Measurements from ENCODE around the gene VDAC1. TPM values are rescaled to one million over a fixed set of nuclear protein-coding genes. Genes with fewer than 3 reads are reported as not detected.

The VDAC1 gene, protein sequence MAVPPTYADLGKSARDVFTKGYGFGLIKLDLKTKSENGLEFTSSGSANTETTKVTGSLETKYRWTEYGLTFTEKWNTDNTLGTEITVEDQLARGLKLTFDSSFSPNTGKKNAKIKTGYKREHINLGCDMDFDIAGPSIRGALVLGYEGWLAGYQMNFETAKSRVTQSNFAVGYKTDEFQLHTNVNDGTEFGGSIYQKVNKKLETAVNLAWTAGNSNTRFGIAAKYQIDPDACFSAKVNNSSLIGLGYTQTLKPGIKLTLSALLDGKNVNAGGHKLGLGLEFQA
- total RNA-seq = 316 and 336 TPM in 2 replicates

DNA sequence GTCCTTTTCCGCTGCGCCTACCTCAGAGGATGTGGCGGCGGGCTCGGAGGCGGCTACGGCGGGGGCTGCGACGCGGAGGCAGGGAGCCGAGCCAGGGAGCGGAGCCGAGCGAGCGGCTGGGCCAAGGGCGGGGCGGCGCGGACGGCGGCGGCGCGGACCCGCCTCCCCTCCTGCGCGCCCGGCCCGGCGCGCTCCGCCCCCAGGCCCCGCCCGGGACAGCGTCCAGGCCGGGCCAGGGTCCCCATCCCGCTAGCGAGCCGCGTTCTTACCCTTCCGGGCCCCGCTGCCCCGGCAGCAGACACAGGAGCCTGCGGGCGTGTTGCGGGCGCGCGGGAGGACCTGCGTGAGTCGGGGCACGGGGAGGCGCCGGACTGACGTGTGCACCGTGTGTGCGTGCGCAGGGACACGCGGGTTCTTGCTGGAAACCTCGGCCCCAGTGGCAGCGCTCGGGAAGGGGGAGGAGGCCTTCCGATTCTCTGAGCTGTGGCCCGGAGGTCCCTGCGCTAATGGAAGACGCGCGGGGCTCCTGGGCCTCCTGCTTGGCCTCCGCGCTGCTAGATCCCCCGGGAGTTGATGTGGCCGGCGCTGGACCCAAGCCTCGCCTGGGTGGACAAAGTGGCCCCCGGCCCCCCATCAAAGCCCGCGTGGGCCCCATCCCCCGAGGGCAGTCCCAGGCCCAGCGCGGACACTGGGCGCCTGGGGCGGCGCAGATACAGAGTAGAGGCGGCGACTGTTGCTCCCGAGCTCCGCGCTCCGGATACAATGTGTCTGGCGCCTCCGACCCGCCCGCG is at the start of gene VDAC1:
Gene VDAC1 (minus strand): TSS at position 350 of the 791 bp plus-strand sequence. CDS start 11,963 bp downstream, outside the sequence.

DNA sequence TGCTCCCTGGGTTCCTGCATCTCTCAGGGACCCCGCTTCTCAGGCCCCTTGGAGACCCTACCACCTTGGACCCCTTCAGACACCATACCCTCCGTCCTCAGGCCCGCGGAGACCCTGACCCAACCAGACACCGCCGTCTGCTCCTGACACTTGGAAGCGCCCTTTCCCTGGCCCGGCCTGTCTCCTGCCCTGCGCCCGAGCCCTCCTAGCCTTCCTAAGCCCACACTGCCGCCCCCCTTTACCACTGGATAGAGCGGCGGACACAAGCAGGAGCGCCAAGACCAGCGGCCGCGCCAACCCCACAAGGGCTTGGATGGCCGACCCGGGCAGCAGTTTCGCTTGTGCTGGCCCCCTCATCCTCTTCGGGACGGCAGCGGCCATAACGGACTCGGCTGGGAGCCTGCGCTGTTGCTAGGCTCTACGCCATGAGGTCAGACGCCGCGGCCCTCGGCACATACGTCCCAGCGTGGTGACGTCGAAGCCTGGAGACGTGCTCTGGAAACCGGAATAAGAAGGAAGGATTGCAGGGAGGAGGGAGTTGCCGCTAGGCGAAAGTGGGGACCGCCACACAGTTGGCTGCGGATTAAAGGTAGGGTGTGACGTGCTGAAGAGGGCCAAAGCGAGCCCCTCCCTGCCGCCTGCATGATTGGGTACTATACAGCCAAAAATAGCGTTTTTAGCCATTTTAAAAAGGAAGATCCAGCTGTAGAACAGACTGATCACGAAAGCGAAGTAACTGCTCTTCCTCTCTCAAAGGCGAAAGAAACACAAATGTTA is 36.4 kb downstream of the VDAC1 start, which contains the start of gene C5orf15:
Gene C5orf15 (minus strand): TSS at position 422 of the 777 bp plus-strand sequence. CDS start 41 bp downstream, at position 381.

Other genes with a start within 250 kb of the VDAC1 start
- gene C5orf15, start 36.4 kb downstream of the VDAC1 start, total RNA-seq = 74.7 and 80.8 TPM in 2 replicates
- gene TCF7, start 109.7 kb upstream of the VDAC1 start, total RNA-seq = under 0.01 TPM in 1 of 2 replicates, not detected in the other
- 285 and 340 TPM in 2 replicates for gene SKP1, start 172.0 kb upstream of the VDAC1 start, total RNA-seq
- 116 and 154 TPM in 2 replicates for gene PPP2CA, start 221.1 kb upstream of the VDAC1 start, total RNA-seq